SK-N-SH treated with all-trans-retinoic acid at 6 μM for 48 hours (cell line): Measurements from ENCODE around the gene TSPO.

Source experiments
- ATAC-seq: fragments of 200-7000 bp; cut with Tn5 transposase; 3 replicates; pipeline ENCODE4 v1.9.1; 2020; ENCODE audit warnings: mild to moderate bottlenecking, moderate library complexity
- CSDC2 ChIP-seq: fragments of 250-450 bp; sonication (Bioruptor Pico); IDR thresholded peaks from 2 replicates; pipeline ENCODE4 v1.5.0; 2020; ENCODE audit warnings: mild to moderate bottlenecking, moderate library complexity
- ISL1 ChIP-seq: fragments of 250-450 bp; sonication (Bioruptor Pico); IDR thresholded peaks from 2 replicates; pipeline ENCODE4 v2.1.2; 2022; ENCODE audit warnings: mild to moderate bottlenecking, moderate library complexity
- OSR1 ChIP-seq: fragments of 250-450 bp; sonication (Bioruptor Pico); IDR thresholded peaks from 2 replicates; pipeline ENCODE4 v1.8.0; 2022; ENCODE audit warnings: moderate library complexity, mild to moderate bottlenecking, inconsistent platforms
- POU6F1 ChIP-seq: fragments of 250-450 bp; sonication (Bioruptor Pico); IDR thresholded peaks from 2 replicates; pipeline ENCODE4 v1.8.0; 2021; ENCODE audit warnings: low read depth, mild to moderate bottlenecking, moderate library complexity, borderline replicate concordance
- RARB ChIP-seq: fragments of 250-450 bp; sonication (Bioruptor Pico); IDR thresholded peaks from 2 replicates; pipeline ENCODE4 v1.8.0; 2021; ENCODE audit warnings: mild to moderate bottlenecking, moderate library complexity
- SNAI2 ChIP-seq: fragments of 250-450 bp; sonication (Bioruptor Pico); IDR thresholded peaks from 2 replicates; pipeline ENCODE4 v1.5.0; 2020; ENCODE audit warnings: mild to moderate bottlenecking, moderate library complexity
- TOX ChIP-seq: fragments of 250-450 bp; sonication (Bioruptor Pico); IDR thresholded peaks from 2 replicates; pipeline ENCODE4 v1.8.0; 2021; ENCODE audit warnings: mild to moderate bottlenecking, moderate library complexity, borderline replicate concordance
- TSHZ2 ChIP-seq: fragments of 250-450 bp; sonication (Bioruptor Pico); IDR thresholded peaks from 2 replicates; pipeline ENCODE4 v1.5.0; 2020; ENCODE audit warnings: mild to moderate bottlenecking, moderate library complexity
- ZC3H10 ChIP-seq: fragments of 250-450 bp; sonication (Bioruptor Pico); IDR thresholded peaks from 2 replicates; pipeline ENCODE4 v1.5.1; 2021; ENCODE audit warnings: mild to moderate bottlenecking, moderate library complexity
- ZFP3 ChIP-seq: fragments of 250-450 bp; sonication (Bioruptor Pico); IDR thresholded peaks from 2 replicates; pipeline ENCODE4 v1.5.0; 2020; ENCODE audit warnings: mild to moderate bottlenecking, moderate library complexity
- ZFP30 ChIP-seq: fragments of 450-650 bp; formaldehyde crosslinking; IDR thresholded peaks from 2 replicates; pipeline ENCODE4 v1.5.0; 2022; ENCODE audit warnings: mild to moderate bottlenecking, moderate library complexity
- ZNF565 ChIP-seq: fragments of 450-650 bp; formaldehyde crosslinking; conservative IDR thresholded peaks from 2 replicates; pipeline ENCODE4 v1.5.0; 2020; ENCODE audit warnings: low read depth, mild to moderate bottlenecking, moderate library complexity
- ZNF8 ChIP-seq: fragments of 450-650 bp; formaldehyde crosslinking; IDR thresholded peaks from 2 replicates; pipeline ENCODE4 v1.5.0; 2020; ENCODE audit warnings: mild to moderate bottlenecking, moderate library complexity
- TF ChIP-seq, protein P1 (sequence below): fragments of 250-450 bp; sonication (Bioruptor Pico); IDR thresholded peaks from 2 replicates; pipeline ENCODE4 v1.5.1; 2020; ENCODE audit warnings: low read depth, mild to moderate bottlenecking, moderate library complexity
- TF ChIP-seq, protein P2 (sequence below): fragments of 250-450 bp; sonication (Bioruptor Pico); IDR thresholded peaks from 2 replicates; pipeline ENCODE4 v1.5.1; 2021; ENCODE audit warnings: mild to moderate bottlenecking, moderate library complexity

TSPO gene

DNA sequence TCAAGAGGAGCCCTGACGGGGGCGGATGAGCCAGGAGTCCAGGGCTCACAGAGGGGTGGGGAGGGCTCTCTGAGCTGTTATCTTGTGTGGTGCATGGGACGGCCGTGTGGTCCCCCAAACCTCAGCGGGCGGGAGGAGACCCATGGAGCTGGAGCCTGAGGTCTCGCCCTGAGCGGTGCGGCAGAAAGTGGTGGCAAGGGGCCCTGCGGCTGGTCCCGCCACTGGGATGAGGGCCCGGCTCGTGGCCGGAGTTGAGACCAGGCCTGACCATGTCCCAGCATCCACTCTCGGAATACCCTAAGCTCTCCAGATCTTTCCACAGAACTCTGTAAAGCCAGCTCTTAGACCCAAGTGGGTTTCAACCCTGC lies 58.1 kb downstream of the TSPO start:
- TF ChIP-seq ZC3H10 (CRISPR knock-in tag) (no peak), OSR1 (CRISPR knock-in tag) (no peak), RARB (CRISPR knock-in tag) (no peak), ZFP3 (CRISPR knock-in tag) (no peak), TOX (CRISPR knock-in tag) (no peak), CSDC2 (CRISPR knock-in tag) (no peak), POU6F1 (CRISPR knock-in tag) (no peak), ZNF565 (CRISPR knock-in tag) (no peak), ZNF8 (CRISPR knock-in tag) (no peak), TSHZ2 (CRISPR knock-in tag) (no peak)
- TF ChIP-seq, protein P1, sequence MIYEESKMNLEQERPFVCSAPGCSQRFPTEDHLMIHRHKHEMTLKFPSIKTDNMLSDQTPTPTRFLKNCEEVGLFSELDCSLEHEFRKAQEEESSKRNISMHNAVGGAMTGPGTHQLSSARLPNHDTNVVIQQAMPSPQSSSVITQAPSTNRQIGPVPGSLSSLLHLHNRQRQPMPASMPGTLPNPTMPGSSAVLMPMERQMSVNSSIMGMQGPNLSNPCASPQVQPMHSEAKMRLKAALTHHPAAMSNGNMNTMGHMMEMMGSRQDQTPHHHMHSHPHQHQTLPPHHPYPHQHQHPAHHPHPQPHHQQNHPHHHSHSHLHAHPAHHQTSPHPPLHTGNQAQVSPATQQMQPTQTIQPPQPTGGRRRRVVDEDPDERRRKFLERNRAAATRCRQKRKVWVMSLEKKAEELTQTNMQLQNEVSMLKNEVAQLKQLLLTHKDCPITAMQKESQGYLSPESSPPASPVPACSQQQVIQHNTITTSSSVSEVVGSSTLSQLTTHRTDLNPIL (CRISPR knock-in tag), result no peak
- ATAC-seq, result no peak

GRCh38 chr22:43209971-43210370 lies 58.6 kb downstream of the TSPO start:
- ATAC-seq, result no peak
- no peak for TF ChIP-seq TOX (CRISPR knock-in tag)
- no peak for TF ChIP-seq POU6F1 (CRISPR knock-in tag)
- TF ChIP-seq TSHZ2 (CRISPR knock-in tag), result no peak
- TF ChIP-seq ZNF565 (CRISPR knock-in tag), result no peak
- no peak for TF ChIP-seq CSDC2 (CRISPR knock-in tag)
- TF ChIP-seq ZC3H10 (CRISPR knock-in tag), result no peak
- no peak for TF ChIP-seq OSR1 (CRISPR knock-in tag)
- TF ChIP-seq ISL1 (CRISPR knock-in tag), result no peak
- TF ChIP-seq SNAI2 (CRISPR knock-in tag), result no peak
- no peak for TF ChIP-seq ZFP30 (CRISPR knock-in tag)
- TF ChIP-seq, protein P2, sequence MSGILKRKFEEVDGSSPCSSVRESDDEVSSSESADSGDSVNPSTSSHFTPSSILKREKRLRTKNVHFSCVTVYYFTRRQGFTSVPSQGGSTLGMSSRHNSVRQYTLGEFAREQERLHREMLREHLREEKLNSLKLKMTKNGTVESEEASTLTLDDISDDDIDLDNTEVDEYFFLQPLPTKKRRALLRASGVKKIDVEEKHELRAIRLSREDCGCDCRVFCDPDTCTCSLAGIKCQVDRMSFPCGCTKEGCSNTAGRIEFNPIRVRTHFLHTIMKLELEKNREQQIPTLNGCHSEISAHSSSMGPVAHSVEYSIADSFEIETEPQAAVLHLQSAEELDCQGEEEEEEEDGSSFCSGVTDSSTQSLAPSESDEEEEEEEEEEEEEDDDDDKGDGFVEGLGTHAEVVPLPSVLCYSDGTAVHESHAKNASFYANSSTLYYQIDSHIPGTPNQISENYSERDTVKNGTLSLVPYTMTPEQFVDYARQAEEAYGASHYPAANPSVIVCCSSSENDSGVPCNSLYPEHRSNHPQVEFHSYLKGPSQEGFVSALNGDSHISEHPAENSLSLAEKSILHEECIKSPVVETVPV (CRISPR knock-in tag), result no peak
